Nephron progenitor cell (in vitro differentiated cells): ENCODE measurements around the gene MAP6.

Experiments used
- DNase-seq: peaks from one replicate; pipeline ENCODE4 v3.0.0; 2021
- H3K27ac Mint-ChIP-seq: 2 replicates; pipeline ENCODE4 v1.8.0; 2021; ENCODE audit warnings: mild to moderate bottlenecking, moderate library complexity, mixed read lengths
- H3K27me3 Mint-ChIP-seq: 2 replicates; pipeline ENCODE4 v1.8.0; 2021; ENCODE audit warnings: mild to moderate bottlenecking, low read depth, mixed read lengths; ENCODE audit not compliant: poor library complexity
- H3K36me3 Mint-ChIP-seq: 2 replicates; pipeline ENCODE4 v1.8.0; 2021; ENCODE audit warnings: low read depth, mixed read lengths
- H3K4me1 Mint-ChIP-seq: 2 replicates; pipeline ENCODE4 v1.8.0; 2021; ENCODE audit warnings: mixed read lengths
- H3K4me3 Mint-ChIP-seq: 2 replicates; pipeline ENCODE4 v1.8.0; 2021; ENCODE audit warnings: mild to moderate bottlenecking, moderate library complexity, mixed read lengths
- H3K9me3 Mint-ChIP-seq: 2 replicates; pipeline ENCODE4 v1.8.0; 2021; ENCODE audit warnings: mild to moderate bottlenecking, moderate library complexity, mixed read lengths
- TF ChIP-seq, protein P1 (sequence below): fragments of 200-600 bp; sonication (generic); IDR thresholded peaks from 2 replicates; pipeline ENCODE4 v1.5.0; 2021; ENCODE audit warnings: antibody characterized with exemption

Gene MAP6

DNA sequence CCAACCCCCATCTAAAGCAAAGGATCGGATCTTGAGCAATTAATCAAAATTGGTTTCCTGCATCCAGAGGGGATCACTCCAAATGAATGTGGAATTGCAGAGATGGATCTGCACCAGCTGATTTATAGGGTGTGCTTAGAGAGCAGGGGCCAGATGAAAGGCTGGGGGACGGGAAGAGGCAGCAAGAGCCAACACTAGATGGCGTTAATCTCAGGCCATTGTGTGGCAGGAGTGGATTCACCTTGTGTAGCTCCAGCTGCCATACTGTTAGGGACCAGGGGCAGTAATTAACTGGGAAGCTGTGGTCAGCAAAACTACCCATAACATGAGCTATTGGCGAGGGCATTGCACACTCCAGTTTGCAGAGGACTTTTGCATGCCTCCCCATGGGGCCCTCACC, 71.2 kb downstream of the MAP6 start:
- Mint-ChIP-seq H3K36me3 (no peaks in the 10 kb centered on the region), H3K9me3 (no peaks in the 10 kb centered on the region), H3K27me3 (peaks cover 52% of the 10 kb centered on the region), H3K27ac (no peak overlapping the region), H3K4me1 (peaks cover 42% of the 10 kb centered on the region), H3K4me3 (no peak overlapping the region)
- TF ChIP-seq, protein P1, sequence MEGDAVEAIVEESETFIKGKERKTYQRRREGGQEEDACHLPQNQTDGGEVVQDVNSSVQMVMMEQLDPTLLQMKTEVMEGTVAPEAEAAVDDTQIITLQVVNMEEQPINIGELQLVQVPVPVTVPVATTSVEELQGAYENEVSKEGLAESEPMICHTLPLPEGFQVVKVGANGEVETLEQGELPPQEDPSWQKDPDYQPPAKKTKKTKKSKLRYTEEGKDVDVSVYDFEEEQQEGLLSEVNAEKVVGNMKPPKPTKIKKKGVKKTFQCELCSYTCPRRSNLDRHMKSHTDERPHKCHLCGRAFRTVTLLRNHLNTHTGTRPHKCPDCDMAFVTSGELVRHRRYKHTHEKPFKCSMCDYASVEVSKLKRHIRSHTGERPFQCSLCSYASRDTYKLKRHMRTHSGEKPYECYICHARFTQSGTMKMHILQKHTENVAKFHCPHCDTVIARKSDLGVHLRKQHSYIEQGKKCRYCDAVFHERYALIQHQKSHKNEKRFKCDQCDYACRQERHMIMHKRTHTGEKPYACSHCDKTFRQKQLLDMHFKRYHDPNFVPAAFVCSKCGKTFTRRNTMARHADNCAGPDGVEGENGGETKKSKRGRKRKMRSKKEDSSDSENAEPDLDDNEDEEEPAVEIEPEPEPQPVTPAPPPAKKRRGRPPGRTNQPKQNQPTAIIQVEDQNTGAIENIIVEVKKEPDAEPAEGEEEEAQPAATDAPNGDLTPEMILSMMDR = peak; percentile 61
- DNase-seq = peak; percentile 44

DNA sequence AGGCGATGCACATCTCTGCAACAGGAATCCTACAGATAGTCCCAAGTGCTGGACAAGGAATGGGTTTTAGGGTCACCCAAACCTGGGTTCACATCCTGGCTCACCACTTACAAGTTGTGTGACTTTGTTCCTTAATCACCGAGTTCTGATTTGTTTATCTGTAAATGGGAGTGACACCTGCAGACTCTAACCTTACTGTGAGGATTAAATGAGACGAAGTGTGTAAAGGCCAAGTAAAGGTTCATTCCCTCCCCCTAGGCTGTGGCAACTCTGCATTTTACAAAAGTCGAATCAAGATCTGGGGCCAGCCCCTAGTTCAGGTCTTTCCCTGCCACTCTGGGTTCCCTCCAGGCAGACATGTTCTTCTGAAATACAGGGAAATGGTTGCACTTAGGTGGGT, 71.9 kb downstream of the MAP6 start:
- TF ChIP-seq, protein P1 = no peak
- Mint-ChIP-seq H3K4me1 (peaks cover 48% of the 10 kb centered on the region), H3K9me3 (no peaks in the 10 kb centered on the region), H3K4me3 (no peak overlapping the region), H3K27ac (no peak overlapping the region), H3K27me3 (peaks cover 53% of the 10 kb centered on the region), H3K36me3 (no peaks in the 10 kb centered on the region)
- no peak for DNase-seq

DNA sequence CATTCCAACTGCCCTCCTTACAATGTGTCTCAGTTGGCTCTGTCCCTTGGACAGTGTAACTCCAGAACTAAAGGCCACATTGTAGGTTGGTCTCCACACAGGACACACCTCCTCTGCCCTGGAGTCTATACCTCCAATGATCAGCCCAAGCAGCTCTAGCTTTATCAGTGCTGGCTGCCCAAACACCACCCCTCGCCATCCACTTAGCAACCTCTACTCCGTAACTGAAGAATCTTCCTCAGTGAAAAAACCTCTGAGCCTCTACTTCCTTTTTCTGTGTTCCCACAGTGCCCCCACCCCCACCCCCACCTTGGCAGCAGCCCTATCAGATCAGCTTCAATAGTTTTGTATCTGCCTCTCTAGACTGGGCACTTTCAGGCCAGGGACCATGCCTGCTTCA, 73.4 kb downstream of the MAP6 start:
- Mint-ChIP-seq H3K4me1 (peaks cover 44% of the 10 kb centered on the region), H3K9me3 (no peaks in the 10 kb centered on the region), H3K4me3 (no peak overlapping the region), H3K36me3 (no peaks in the 10 kb centered on the region), H3K27me3 (peaks cover 50% of the 10 kb centered on the region), H3K27ac (no peak overlapping the region)
- TF ChIP-seq, protein P1 = no peak
- DNase-seq = no peak

GRCh38 chr11:75594211-75594610, 74.6 kb downstream of the MAP6 start:
- TF ChIP-seq, protein P1 = no peak
- H3K27ac Mint-ChIP-seq = no peak overlapping the region
- H3K4me1 Mint-ChIP-seq = peaks cover 44% of the 10 kb centered on the region
- H3K27me3 Mint-ChIP-seq = peaks cover 44% of the 10 kb centered on the region
- H3K9me3 Mint-ChIP-seq = no peaks in the 10 kb centered on the region
- no peak for DNase-seq
- H3K4me3 Mint-ChIP-seq = no peak overlapping the region
- H3K36me3 Mint-ChIP-seq = no peaks in the 10 kb centered on the region

DNA sequence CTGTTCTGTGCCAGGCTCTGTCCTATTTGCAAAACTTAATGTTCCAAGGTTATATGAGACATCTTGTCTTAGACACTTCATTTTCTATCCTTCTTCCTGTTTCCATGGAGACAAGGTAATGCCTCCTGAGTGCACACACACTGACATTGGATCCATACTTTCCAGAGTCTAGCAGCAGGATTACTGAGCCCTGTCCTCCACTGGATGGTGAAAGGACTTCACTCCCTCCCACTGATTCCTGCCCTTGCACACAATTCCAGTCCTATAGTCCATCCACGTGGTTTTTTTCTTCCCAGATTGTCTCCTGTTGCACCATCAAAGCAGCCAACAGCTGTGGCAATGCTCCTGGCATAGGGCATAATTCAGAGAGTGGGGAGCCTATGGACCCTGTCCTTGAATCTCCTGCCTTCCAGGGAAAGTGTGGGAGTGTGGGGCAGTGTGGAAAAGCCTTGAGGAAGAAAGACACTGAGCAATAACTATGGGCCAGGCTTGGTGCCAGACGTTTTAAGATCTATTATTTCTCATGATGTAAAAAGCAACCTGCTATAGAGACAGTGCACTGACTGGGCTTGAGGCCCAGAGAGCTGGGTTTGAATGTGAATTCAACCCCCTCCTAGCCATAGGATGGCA, 75.4 kb downstream of the MAP6 start:
- no peak for DNase-seq
- TF ChIP-seq, protein P1 = no peak
- no peaks in the 10 kb centered on the region for H3K9me3 Mint-ChIP-seq
- H3K36me3 Mint-ChIP-seq = no peaks in the 10 kb centered on the region
- H3K27me3 Mint-ChIP-seq = peaks cover 44% of the 10 kb centered on the region
- no peak overlapping the region for H3K4me3 Mint-ChIP-seq
- no peak overlapping the region for H3K27ac Mint-ChIP-seq
- peaks cover 44% of the 10 kb centered on the region for H3K4me1 Mint-ChIP-seq

- Mint-ChIP-seq H3K27ac (peak overlapping the region; percentile 46), H3K36me3 (no peaks in the 10 kb centered on the region)
- TF ChIP-seq, protein P1 = no peak
Observed at GRCh38 chr11:75592715-75593114, 76.1 kb downstream of the MAP6 start.

More at GRCh38 chr11:75592715-75593114, 76.1 kb downstream of the MAP6 start:
- DNase-seq = no peak
- Mint-ChIP-seq H3K27me3 (peaks cover 42% of the 10 kb centered on the region), H3K4me1 (peaks cover 42% of the 10 kb centered on the region), H3K9me3 (no peaks in the 10 kb centered on the region), H3K4me3 (no peak overlapping the region)
